OCI-LY7 (cell line): ENCODE results near the gene SYNJ1.

Experiments used
- CTCF ChIP-seq: fragments of 200-600 bp; sonication (generic); conservative IDR thresholded peaks from 2 replicates; pipeline ENCODE4 v1.5.1; 2014; ENCODE audit warnings: mild to moderate bottlenecking, antibody characterized with exemption, low read length, moderate library complexity, mixed read lengths
- EZH2phosphoT487 ChIP-seq: fragments of 200-600 bp; sonication (generic); IDR thresholded peaks from 2 replicates; pipeline ENCODE4 v1.6.1; 2018; ENCODE audit warnings: low read depth, borderline replicate concordance, mild to moderate bottlenecking, mixed run types, antibody characterized with exemption, low read length, moderate library complexity, mixed read lengths

DNA sequence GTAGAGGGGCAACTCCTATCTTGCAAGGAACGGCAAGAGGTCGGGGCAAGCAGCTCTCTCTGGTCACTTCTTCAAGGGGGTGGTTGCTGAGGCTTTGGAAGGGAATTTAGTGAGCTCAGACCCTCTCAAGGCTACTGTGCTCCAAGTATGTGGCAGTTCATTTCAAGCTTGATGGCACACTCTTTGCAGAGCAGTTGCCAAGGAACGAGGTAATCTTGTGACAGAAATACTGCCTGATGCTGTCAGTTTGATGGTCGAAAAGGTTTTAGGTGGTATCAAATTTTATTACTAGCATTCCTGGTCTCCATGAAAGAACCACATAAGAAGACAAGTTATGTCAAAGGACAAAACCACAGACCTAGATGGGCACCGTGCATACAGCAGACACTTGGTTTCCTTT, 128.7 kb downstream of the SYNJ1 start:
- TF ChIP-seq EZH2phosphoT487 = no peak
- no peak for TF ChIP-seq CTCF
